T-helper 1 cell (primary cell): ENCODE measurements around the gene RETN.

Experiments used
- DNase-seq, 5 donors: peaks; one replicate each; pipeline ENCODE4 v3.0.0-alpha.2; 2012 to 2020

The RETN gene

DNA sequence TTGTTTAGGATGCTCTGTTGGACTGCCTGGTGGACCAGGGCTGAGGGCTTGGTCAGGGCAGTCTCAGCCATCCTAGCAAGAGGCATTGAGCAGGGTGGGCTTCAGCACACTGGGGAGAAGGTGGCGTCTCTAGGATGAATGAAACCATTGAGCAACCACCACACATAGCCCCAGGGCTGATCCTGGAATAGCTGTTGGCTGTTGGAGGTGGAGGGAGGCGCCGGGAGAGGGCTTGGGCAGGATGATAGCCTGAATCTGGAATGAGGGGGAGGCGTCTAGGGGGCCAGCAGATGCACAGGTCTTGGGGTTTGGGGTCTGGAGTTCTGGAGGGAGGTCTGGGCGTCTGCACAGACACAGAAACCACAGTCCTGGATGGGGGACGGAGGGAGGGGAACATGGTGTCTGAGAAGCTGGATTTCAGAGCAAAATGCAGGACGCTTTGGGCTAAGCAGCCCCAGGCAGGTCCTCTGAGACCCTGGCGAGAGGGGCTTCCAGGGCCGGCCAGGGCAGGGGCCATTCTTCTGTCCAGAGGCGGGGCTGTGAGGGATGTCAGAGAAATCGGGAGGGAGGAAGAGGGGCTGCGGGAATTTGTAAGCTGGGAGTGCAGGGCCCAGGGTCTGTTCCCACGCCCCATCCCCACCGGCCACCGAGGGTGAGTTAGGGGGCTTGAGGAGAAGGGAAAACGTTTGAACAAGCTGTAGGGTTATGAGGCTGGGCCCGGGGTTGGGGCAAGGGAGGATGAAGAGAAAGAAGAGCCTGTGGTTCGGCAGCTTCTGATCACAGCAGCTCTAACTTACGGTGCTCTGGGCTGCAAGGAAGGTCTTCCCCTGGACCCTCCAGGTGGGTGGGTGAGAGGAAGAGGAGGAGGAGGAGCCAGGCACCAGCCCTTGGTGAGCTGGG lies 16.9 kb downstream of the RETN start:
- no peak for DNase-seq

DNA sequence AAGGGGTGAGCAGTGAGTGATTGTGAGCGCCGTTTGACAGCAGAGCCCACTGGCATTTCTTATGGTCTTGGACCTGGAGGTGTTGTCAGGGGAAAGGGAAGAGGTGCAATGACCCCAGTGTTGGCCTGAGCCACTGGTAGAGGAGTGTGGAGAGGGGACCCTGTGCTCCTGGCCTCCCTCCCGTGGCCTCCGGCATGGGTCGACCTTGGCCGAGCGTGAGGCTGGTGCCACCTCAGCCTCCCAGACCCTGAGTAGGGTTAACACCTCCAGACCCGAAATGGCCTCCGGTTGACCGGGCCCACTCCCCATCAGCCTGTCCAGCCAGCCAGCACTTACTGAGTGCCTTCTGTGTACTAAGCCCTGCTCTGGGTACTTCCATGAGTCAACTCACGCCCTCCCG lies 18.3 kb downstream of the RETN start:
- no peak for DNase-seq

DNA sequence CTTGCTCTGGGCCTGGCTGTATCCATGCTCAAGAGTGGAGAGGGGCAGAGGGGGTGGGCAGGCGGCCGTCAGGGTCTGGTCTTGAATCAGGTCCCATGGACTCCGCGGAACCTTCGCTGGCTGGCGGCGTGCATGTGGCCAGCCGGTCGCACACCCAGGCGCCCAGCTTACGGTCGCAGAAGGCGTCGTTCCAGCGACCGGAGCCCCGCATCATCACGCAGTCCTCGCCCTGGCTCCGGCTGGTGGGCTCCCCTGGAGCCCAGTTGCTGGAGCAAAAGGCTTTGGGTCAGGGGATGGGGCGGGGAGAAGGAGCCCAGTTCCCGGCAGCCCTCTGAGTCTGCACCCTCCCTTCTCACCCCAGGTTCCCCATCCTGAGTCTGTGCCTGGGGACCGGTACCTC lies 20.3 kb downstream of the RETN start:
- no peak for DNase-seq

DNA sequence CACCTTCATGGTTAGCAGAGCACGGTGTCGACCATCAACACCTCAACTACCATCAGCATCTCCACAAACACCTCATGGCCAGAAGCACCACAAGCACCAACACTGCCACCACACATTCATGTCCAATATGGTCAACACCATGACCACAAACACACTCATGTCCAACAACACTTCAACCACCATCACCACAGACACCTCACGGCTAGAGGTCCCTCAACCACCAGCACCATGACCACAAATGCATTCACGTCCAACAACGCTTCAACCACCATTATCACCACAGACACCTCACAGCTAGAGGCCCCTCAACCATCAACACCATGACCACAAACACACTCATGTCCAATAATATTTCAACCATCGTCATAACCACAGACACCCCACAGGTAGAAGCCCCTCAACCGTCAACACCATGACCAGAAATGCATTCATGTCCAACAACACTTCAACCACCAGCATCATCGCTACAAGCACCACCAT lies 22.0 kb downstream of the RETN start:
- no peak for DNase-seq

DNA sequence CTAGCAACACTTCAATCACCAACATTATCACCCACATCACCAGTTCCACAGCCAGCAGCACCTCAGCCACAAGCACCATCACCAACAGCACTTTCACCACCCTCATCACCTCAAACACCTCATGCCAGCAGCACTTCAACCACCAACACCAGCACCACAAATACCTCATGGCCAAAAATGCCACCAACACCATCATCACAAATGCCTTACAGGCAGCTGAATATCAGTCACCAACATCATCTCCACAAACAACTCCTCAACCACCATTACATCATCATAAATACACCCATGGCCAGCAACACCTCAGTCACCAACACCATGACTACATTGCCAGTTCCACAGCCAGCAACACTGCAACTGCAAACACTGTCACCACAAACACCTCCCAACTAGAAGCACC lies 22.6 kb downstream of the RETN start:
- DNase-seq, result peak in 1 of 5 donors; percentile 34

DNA sequence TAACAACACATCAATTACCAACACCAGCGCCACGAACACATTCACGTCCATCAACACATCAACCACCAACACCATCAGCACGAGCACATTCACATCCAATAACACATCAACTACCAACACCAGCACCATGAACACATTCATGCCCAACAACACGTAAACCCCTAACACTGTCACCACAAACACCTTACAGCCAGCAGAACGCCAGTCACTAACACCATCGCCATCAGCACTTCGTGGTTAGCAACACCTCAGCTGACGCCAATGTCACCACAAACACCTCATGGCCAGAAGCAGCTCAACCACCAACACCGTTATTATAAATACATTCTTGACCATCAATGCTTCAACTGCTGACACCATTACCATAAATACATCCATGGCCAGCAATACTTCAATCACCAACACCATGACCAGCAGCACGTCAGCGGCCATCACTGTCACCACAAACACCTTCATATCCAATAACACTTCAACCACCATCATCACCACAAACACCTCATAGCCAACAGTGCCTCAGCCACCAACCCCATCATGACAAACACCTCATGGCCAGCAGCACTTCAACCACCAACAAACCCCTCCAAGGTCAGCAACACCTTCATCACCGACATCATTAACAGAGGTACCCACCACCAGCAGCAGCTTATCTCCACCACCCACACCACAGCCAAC lies 23.7 kb downstream of the RETN start:
- peak in 1 of 5 donors; percentile 27 for DNase-seq

DNA sequence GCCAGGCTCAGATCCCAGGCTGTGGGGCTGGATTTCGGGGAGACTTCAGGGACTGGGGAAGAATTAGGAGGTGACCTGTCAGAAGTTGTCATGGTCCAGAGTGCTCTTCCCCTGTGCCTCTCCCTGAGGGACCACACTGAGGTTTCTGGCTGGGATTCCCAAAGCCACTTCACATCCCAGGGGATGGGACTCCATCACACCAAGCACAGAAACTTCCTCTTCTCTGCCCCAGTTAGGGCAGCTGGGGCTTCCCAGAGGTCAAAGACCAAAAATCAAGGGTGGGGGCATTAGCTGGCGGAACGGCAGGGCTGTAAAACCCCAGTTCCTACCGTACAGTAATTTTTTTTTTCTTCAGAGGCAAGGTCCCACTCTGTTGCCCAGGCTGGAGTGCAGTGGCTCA lies 25.6 kb downstream of the RETN start:
- DNase-seq, result no peak

DNA sequence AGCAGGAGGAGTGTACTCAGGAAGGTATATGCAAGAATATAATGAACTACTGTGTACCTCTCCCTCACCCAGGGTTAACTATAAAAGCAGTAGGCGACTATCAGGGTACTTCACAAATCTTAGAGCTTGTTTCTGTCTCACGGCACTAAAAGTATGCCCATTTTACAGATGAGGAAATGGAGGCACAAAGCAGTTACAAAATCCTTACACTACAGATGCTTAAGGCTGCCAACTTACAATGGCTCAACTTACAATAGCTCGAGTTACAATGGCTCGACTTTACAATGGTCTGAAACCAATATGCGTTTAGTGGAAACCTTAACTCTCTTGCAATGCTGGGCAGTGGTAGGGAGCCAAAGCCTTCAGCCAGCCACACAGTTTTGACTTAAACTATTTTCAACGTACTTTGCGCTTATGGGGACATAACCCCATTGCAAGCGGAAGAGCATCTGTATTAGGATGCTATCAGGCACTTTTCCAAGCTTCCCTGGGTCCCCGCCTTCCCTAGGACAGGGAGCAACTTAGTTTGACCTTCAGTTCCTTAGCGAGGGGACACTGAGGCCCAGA lies 29.0 kb downstream of the RETN start:
- DNase-seq, result no peak

DNA sequence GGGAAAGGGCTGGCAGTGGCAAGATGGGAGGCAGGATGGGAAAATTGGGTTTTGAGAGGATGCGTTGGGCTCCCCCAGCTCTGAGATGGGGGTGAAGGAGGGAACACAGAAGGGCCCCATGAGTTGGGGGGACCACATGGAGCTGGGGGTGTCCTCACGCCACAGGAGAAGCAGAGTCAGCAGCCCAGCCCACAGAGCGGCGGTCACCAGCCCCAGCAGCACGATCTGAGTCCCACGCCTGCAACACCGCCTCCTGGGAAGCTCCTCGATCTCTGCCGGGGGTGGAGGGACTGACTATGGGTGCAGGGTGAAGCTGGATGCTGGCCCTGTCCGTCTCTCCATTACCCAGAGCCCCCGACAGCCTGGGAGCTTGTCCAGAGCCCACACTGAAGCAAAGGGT lies 29.7 kb downstream of the RETN start:
- no peak for DNase-seq

DNA sequence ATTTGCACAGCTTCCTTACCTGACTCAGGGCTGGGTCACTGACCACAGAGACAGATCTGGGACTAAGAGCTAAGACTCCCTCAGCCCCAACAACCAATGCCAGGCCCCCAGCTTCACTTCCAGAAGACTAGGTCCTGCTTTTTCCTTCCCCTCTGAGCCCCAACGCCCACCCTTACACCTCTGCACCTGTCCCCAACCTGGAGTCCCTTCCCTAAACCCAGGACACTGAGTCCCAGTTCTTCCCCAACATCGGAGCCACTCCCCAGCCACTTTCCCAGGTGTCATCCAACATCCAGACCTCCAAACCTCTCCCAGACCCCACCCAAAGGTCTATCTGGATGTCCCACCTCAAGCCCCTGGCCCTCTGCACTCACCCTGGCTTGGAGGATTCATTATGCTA lies 30.2 kb downstream of the RETN start:
- no peak for DNase-seq

DNA sequence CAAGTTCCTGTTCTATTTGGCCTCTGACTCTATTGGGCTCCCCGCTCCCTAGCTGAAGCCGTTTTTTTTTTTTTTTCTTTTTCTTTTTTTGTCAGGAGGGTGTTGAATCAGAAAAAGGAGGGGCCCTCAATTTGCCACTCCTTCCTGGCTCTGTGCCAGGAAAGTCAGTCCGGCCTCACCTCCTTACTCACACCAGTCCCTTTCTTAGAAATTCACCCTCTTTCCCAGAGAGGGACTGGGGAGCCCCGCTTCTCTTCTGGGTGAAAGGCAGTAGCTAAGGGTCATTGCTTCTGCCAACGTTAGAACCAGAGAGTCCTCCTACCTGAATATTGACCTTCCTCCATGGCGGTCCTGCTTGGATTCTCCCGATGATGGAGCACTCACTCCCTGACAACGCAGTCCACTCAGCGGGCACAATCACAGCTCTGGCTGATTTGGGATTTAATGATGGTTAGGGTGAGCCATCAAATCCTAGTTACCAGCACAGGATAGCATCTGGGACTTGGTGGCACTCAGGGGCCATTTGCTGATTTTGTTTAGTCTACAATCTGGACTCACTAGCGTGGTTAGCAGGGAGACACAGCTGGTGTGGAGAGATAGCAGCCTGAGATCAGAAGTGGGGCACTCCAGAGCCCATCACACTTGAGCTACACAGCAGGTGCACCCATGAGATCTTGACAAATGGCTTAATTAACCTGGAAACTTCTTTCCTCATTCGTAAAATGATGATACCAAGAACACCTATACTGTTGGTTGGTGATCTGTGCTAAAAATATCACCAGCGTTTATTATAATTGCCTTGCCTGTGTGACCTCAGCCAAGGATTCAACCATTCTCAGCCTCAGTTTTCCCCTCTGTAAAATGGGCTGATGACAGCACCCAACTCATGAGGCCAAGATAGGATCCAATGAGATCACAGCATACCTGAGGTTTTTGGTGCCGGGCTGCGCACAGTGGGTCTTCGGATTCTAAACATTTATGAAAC lies 30.9 kb downstream of the RETN start:
- DNase-seq, result peak in 1 of 5 donors; percentile 35

DNA sequence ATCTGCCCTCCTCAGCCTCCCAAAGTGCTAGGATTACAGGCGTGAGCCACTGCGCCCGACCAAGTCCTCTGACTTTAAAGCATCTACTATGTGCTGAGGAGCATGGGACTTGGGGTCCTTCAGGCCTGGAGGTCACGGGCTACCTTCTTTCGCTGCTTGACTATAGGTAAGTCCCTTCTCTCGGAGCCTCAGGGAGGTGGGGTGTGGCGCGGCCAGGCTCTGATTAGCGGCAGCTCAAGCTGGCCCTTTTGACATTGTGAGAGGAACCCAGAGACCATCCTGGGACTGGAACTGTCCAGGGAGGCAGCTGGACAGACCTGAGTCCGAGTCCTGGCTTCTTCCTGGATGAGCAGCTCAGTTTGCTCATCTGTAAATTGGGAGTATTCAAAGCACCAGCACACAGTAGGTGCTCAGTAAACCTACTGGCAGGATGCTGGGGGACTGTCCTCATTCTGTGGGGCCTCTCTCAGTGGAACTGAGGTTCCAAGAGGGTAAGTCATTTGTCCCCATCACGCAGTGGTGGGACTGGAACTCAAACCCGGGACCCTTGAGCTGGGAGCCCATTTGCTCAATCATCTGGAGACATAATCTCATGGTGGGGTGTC lies 32.3 kb downstream of the RETN start:
- DNase-seq, result no peak

DNA sequence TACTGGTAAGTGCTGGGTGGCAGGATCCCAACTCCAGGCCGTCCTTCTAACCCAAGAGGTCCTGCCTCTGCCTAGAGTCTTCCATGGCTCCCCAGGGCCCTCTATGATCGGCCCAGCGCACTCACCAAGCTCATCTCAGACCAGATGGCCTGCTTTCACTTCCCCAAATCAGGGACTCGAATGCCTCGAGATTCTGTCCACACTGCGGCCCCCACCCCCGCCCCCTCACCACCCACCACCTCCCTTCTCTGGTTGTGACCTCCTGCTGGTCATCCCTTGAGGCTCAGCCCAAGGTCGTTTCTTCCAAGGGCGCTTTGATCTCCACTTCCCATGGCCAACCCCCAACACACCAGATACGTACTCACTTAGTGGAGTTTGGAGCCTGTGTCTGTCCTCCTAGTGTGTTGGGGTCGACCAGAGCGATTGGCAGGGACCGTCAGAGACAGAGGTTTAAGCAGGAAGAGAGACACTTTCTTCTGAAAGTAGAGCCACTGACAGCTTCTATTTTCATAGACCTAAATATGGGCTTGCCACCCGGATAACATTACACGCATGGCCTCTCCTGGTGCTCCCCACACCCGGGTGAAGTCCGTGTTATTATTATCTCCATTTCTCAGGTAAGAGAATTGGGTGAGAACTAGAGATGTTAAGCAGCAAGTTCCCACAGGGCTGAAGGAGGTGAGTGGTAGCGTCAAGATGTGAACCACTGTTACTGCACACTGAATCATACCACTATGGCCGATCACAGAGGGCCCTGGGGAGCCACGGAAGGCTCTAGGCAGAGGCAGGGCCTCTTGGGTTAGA lies 33.0 kb downstream of the RETN start, which contains the start of gene FCER2:
Gene FCER2, minus strand, starts transcription at position 478 of the 804 bp plus-strand sequence. CDS start 2,371 bp downstream, outside the sequence.
- DNase-seq, result no peak

DNA sequence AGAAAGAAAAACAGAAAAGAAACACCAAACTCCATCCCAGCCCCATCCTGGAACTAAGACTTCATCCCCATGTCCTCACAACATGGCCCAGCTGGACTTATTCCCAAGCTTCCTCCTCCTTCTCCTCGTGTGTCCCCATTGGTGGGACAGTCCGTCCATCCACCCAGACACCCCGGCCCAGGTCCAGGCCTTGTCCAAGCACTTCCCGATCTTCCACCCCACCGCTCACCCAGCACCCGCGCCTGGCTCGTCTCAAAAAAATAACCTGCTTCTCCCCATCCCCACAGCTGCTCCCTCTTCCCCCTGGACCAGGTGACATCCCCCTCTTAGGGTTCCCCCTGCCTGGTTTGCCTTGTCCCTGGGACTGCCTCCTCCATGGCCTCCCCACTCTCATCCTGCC lies 34.5 kb downstream of the RETN start:
- DNase-seq, result no peak

DNA sequence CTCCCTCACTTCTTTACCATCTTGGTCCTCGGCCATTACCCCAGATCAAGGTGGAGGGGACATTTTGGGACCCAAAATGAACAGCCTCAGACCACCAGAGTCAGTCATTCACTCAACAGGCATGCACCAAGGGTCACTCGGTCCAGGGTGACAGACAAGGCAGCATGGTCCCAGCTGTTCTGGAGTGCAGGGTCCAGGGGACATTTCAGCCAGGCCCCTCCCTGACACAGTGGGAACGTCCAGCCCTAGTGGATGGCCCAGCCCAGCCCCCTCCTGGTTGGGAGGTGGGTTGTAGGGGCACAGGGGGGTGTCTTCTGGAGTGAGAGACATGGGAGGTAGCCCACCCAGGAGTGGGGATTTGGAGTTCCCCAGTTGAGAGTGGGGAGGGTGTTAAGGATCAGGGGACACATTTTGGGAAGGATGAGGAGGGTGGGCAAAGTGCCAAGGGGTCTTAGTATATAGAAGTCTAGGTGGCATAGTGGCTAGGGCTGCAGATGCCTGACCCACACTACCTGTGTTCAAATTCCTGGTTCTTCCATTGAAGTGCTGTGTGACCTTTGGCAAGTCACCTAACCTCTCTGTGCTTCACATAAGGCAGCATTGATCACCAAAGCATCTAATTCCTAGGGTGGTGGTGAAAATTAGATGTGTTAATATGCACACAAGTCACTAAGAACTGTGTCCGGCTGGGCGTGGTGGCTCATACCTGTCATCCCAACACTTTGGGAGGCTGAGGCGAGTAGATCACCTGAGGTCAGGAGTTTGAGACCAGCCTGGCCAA lies 35.6 kb downstream of the RETN start:
- DNase-seq, result no peak

DNA sequence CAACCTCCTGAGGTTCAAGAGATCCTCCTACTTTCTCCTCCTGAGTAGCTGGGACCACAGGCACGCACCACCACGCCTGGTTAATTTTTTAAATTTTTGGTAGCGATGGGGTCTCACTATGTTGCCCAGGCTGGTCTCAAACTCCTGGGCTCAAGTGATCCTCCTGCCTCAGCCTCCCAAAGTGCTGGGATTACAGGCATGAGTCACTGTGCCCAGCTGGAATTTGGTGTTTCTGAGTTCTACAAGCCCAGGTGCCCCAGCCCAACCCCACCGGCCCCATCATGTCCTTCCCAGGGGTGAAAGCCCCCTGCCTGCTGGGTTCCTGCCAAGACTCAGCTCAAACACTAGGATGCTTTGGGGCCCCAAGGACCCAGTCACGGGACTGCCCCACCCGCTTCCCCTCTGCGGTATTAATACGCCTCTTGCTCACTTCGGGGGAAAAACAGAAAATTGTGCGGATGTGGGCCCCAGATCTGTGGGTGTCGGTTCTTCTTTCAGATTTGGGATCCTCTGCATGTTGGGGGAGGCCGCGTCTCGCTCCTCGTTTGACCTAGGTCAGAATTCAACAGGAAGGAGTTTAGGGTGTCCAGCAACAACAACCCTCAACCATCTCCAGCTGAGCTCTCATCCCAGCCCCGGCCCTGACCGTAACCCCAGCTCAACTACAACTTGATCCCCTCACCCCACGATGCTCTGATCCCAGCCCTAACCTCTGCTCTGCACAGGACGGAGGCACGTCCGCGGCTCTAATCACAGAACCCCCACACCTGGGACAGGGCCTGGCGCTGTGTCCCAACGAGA lies 36.7 kb downstream of the RETN start:
- peak; percentile 27 to 71 (median 56) for DNase-seq

DNA sequence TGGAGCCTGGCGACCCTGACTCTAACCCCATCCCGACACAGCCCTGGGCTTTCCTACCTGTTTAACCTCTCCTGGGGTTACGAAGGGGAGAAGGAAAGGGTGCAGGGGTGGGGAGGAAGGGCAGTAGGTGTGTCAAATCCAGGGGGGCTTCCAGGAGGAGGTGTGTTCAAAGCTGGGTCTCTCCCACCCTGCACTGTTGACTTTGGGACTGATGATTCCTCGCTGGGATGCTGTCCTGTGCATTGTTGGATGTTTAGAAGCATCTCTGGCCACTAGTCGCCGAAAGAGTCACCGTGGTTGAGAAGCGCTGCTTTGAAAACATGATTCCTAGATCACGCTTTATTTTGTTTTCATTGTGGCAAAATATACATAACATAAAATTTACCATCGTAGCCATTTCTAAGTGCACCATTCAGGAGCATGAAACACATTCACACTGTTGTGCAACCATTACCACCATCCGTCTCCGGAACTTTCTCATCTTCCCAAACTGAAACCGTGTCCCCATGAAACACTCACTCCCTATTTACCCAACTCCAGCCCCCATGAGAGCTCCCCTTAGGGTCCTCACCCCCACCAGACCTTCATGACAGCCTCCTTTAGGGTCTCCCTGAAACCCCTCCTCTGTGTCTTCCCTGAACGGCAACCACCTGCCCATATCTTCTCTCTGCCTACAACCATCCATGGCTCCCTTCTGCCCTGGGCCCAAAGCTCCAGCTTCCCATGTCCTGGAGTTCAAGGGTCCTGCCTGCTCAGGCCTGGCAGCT lies 37.5 kb downstream of the RETN start:
- DNase-seq, result no peak

DNA sequence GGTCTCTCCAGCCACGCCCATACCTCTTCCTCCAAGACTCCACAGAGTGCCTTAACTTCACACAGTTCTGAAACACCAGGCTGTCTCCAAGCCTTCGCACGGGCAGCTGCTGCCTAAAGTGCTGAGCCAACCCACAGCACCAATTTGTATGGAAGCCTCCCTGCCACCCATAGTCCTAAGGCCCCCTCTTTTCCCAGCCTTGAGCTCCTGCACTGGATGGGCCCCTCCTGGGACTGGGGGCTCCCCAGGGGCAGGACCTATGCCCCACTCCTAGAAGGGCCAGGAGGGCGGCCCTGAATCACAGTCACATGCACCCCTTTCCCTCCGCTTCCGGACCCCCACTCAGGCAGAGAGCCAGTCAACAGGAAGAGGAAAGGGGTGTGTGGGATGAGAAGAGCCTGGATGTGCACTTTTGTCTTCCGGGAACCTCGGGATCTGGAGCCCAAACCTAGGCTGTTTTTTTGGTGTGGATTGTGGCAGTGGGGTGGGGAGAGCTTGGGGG lies 38.2 kb downstream of the RETN start:
- no peak for DNase-seq
